Measurements from ENCODE around the gene OR2A5. TPM values are rescaled to one million over a fixed set of nuclear protein-coding genes. Genes with fewer than 3 reads are reported as not detected.
"Not testable (repeated sequence)": the region's sequence is repeated elsewhere in the genome, so short reads cannot be mapped to it uniquely, and the experiment has no call there.

OR2A5 gene
- not detected for polyA plus RNA-seq (ENCODE audit: insufficient read length)

- DNase-seq = no peak
Observed at GRCh38 chr7:144048648-144049047, at the start of gene OR2A5. Gene OR2A5 (plus strand): TSS chr7:144048948. CDS start chr7:144050402, 1,454 bp downstream.

DNA sequence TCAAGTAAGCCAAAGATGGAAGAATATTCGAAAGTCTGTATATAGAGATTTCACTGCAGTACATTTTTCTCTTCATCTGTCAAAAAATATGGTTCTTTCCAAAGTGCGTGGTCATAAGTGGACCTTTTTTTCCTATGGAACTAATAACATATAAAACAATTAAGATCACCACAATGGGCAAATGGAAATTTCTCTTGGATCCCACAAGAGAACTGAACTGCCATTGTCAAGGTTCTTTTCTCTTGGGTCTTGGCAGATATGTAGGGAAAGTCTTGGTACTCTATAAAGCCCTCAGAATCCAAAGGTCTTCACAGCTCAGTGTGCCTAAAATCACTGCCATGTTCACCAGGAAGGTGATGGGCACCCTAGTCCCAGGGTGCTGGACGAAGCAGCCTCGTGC is 48.7 kb upstream of the OR2A5 start, which contains the start of gene OR6B1:
OR6B1 (plus strand) TSS at position 301 of the 400 bp plus-strand sequence. CDS start 3,677 bp downstream, outside the sequence.
- no peak for DNase-seq

DNA sequence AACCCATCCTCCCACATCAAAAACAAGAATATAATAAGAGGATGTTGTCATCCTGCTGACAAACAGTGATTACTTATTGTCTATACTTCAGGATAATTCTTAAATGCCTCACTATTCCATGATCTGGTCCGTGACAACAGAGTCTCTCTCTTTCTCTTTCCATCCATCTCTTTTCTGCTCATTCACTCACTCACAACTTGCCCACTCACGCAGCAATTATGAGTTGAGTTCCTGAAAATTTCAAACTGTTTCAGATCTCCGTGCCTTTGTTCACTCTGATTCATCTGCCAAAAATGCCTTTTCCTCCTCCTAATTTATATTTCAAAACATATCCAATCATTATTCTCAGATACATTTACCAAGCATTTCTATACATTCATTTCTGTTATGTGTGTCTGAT is 47.2 kb upstream of the OR2A5 start:
- DNase-seq = no peak

GRCh38 chr7:144004703-144005102 is 44.0 kb upstream of the OR2A5 start:
- DNase-seq = no peak

DNA sequence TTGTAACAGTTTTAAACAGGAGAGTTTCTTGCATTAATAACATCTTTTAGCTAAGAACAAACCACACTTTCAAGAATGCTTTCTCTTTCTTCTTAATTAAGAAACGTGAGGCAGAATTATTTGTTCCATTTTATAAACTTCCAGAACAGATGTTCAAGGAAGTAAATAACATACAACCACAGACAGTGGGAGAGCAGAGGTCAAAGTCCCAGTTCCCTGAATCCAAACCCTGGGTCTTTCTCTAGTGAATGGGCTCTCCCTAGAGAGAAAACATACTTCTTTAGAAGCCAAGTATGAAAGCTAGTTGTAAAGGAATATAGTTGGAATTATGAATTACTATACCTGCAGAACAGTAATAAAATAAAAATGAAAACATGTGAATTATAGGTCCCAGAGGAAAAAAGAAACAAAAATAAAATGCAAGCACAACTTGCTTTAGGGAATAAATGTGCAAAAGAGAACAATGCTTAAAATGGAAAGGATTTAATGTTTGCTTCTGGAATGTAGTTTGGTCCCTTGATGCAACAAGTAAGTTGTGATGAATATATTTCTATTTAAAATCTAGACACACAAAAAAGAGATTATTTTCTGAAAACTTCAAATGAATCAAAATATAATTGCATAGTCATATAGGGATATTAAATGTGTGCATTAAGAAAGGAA is 42.6 kb upstream of the OR2A5 start:
- DNase-seq = no peak

GRCh38 chr7:144006692-144007042 is 42.1 kb upstream of the OR2A5 start:
- DNase-seq = peak; percentile 30

DNA sequence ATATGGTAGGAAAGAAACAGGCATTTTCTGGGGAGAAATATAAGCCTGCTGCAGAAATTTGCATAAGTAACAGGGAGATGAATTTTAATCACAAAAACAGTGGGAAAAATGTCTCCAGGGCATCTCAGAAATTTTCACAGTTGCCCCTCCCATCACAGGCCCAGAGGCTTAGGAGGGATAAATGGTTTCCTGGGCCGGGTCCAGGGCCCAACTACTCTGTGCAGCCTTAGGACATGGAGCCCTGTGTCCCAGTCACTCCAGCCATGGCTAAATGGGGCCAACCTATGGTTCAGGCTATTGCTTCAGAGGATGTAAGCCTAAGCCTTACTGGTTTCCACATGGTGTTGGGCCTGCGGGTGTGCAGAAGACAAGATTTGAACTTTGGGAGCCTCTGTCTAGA is 39.4 kb upstream of the OR2A5 start:
- DNase-seq = no peak

- not testable (repeated sequence) for DNase-seq
Observed at GRCh38 chr7:144010061-144010460, 38.7 kb upstream of the OR2A5 start.

DNA sequence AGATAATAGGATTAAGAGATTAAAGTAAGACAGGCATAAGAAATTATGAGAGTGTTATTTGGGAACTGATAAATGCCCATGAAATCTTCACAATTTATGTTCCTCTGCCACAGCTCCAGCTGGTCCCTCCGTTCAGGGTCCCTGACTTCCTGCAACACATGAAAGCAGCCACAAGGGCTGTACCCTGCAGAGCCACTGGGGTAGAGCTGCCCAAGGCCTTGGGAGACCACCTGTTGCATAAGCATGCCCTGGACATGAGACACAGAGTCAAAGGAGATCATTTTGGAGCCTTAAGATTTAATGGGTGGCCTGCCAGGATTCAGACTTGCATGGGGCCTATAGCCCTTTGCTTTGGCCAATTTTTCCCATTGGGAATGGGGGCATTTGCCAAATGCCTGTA is 37.9 kb upstream of the OR2A5 start:
- DNase-seq = not testable (repeated sequence)

GRCh38 chr7:144011458-144012230 is 37.1 kb upstream of the OR2A5 start:
- DNase-seq = no peak

GRCh38 chr7:144018065-144018464 is 30.7 kb upstream of the OR2A5 start:
- no peak for DNase-seq

GRCh38 chr7:144019457-144019856 is 29.3 kb upstream of the OR2A5 start:
- DNase-seq = no peak

GRCh38 chr7:144020340-144020739 is 28.4 kb upstream of the OR2A5 start:
- no peak for DNase-seq

GRCh38 chr7:144022169-144022568 is 26.6 kb upstream of the OR2A5 start:
- no peak for DNase-seq

- no peak for DNase-seq
Observed at GRCh38 chr7:144023171-144023827, 25.4 kb upstream of the OR2A5 start.

GRCh38 chr7:144024213-144024612 is 24.5 kb upstream of the OR2A5 start:
- DNase-seq = no peak

DNA sequence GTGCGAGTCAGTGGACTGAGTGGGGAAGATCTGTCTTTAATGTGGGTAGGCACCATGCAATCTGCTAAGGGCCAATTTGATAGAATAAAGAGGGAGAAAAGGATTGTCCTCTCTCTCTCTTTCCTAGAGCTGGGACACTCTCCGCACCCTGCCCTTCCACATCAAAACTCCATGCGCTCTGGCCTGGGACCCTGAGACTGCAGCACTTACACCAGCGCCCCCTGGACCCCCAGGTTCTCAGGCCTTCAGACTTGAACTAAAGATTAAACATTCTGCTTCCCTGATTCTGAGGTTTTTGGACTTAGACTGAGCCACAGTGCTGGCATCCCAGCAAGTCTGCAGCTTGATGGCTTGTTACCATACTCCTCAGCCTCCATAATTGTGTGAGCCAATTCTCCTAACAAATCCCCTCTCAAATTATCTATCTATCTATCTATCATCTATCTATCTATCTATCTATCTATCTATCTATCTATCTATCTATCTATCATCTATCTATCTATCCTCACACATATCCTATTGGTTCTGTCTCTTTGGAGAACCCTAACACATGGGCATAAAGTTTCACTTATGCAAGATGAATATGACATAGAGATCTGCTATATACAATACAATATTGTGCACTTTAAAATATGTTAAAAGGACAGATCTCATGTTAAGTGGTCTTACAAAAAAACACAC is 22.4 kb upstream of the OR2A5 start:
- no peak for DNase-seq

- DNase-seq = no peak
Observed at GRCh38 chr7:144027070-144027469, 21.7 kb upstream of the OR2A5 start.

DNA sequence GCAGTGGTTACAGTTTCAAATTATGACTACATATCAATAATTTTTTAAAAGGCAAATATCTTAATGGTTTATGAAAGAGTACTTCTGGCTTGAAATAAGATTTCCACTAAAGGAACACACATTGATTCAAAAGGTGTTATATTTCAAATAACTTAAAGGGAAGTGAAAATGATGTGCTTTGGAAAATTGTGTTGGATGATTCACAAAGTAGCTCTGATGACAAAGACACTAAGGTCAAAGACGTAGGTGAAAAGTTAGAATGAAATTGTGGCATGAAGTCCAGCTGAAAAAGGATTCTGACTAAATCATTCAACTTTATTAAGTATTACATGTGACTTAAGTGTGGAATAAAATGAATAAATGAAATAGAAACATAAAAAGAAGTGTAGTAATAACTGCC is 20.8 kb upstream of the OR2A5 start:
- no peak for DNase-seq

DNA sequence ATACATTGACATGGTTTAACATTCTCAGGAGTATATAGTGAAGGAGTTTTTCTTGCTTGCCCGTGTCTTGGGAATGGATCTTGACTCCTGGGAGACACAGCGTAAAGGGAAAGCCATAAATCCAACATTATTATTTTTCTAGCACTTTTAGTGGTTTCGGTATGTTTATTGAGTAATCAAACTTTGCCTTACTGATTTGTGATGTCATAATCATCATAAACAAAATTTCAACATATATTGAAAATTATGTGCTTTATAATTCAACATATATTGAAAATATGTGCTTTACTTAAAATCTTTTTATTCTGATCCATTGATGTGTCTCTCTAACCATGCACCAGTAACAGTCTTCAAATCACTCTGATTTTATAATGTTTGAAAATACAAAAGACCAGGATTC is 20.2 kb upstream of the OR2A5 start:
- DNase-seq = no peak

GRCh38 chr7:144032516-144032915 is 16.2 kb upstream of the OR2A5 start:
- DNase-seq = no peak

- DNase-seq = no peak
Observed at GRCh38 chr7:144032985-144033709, 15.6 kb upstream of the OR2A5 start.

Measured in hindlimb muscle (tissue), 1 donor.